ENCODE measurements around the gene NLRP5. TPM values are rescaled to one million over a fixed set of nuclear protein-coding genes. Genes with fewer than 3 reads are reported as not detected.

Gene NLRP5
- total and polyA plus RNA-seq, 2 donors from 2014 or later: not detected

GRCh38 chr19:56098731-56099568 lies 112.4 kb downstream of the NLRP5 start:
- DNase-seq (no peak), FAIRE-seq (no peak)

GRCh38 chr19:56099638-56100539 lies 113.3 kb downstream of the NLRP5 start:
- Histone ChIP-seq H3K4me3 (ENCODE audit: low read length in 3 of 3) (no peak overlapping the region), H3K4me1 (ENCODE audit: control insufficient read depth in 2 of 3, insufficient read depth in 2 of 3, low read depth in 1 of 3, low read length in 3 of 3) (peaks cover 0 to 2% (median 0%) of the 10 kb centered on the region in 3 donors), H3K27ac (ENCODE audit: low read depth in 2 of 2, low read length in 2 of 2) (no peak overlapping the region), H3K9me3 (ENCODE audit: control insufficient read depth in 2 of 3, insufficient read depth in 1 of 3, low read length in 3 of 3) (no peaks in the 10 kb centered on the region), H3K36me3 (ENCODE audit: control insufficient read depth in 2 of 3, insufficient read depth in 3 of 3, low read length in 3 of 3) (peaks cover 0 to 11% (median 2%) of the 10 kb centered on the region in 3 donors), H3K27me3 (ENCODE audit: control insufficient read depth, insufficient read depth, low read length) (no peaks in the 10 kb centered on the region), H3K9ac (ENCODE audit: low read length in 3 of 3) (no peak overlapping the region)
- intact Hi-C loops (cut with DNase I): loop anchor here (10.0 kb wide), 2 partner anchors 55 to 235 kb away; no protein-coding TSS in a partner anchor
- DNase-seq (no peak), FAIRE-seq (no peak)
- no peak for TF ChIP-seq CTCF (IDR thresholded peaks at IDR 0.05; ENCODE audit: borderline replicate concordance, extremely low read depth, insufficient read depth)

More at GRCh38 chr19:56098731-56099568, 112.4 kb downstream of the NLRP5 start:
- no peak overlapping the region for H3K4me3 ChIP-seq (ENCODE audit: low read length in 3 of 3)
- no peak for TF ChIP-seq CTCF (IDR thresholded peaks at IDR 0.05; ENCODE audit: borderline replicate concordance, extremely low read depth, insufficient read depth)
- no peaks in the 10 kb centered on the region for H3K27me3 ChIP-seq (ENCODE audit: control insufficient read depth, insufficient read depth, low read length)
- H3K27ac ChIP-seq (ENCODE audit: low read depth in 2 of 2, low read length in 2 of 2): no peak overlapping the region
- H3K9me3 ChIP-seq (ENCODE audit: control insufficient read depth in 2 of 3, insufficient read depth in 1 of 3, low read length in 3 of 3): no peaks in the 10 kb centered on the region
- intact Hi-C loops (cut with DNase I): loop anchor here (10.0 kb wide), 1 partner anchor 236 kb away; no protein-coding TSS in a partner anchor
- peaks cover 0 to 11% (median 2%) of the 10 kb centered on the region in 3 donors for H3K36me3 ChIP-seq (ENCODE audit: control insufficient read depth in 2 of 3, insufficient read depth in 3 of 3, low read length in 3 of 3)
- H3K4me1 ChIP-seq (ENCODE audit: control insufficient read depth in 2 of 3, insufficient read depth in 2 of 3, low read depth in 1 of 3, low read length in 3 of 3): no peaks in the 10 kb centered on the region
- no peak overlapping the region for H3K9ac ChIP-seq (ENCODE audit: low read length in 3 of 3)

DNA sequence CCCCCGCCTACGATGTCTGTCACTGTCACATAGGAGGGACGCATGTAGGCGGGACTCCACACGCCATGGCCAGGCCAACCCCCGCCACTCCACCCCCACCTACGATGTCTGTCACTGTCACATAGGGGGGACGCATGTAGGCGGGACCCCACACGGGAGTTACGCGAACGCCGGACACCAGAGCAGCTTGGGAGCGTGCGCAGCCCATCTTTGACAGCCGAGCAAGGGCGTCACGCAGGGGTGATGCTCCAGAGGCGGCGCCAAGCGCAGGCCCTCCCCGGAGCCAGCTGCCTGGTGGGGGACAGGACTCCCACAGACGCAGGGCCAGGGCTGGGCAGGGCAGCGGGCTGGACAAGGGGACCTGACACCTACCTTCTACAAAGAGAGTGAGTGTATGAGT lies 114.5 kb downstream of the NLRP5 start:
- no peak for TF ChIP-seq CTCF (IDR thresholded peaks at IDR 0.05; ENCODE audit: borderline replicate concordance, extremely low read depth, insufficient read depth)
- peaks cover 0 to 8% (median 2%) of the 10 kb centered on the region in 3 donors for H3K36me3 ChIP-seq (ENCODE audit: control insufficient read depth in 2 of 3, insufficient read depth in 3 of 3, low read length in 3 of 3)
- no peak for DNase-seq
- H3K9me3 ChIP-seq (ENCODE audit: control insufficient read depth in 2 of 3, insufficient read depth in 1 of 3, low read length in 3 of 3): no peaks in the 10 kb centered on the region
- intact Hi-C loops (cut with DNase I): loop anchor here (10.0 kb wide), 1 partner anchor 54 kb away; no protein-coding TSS in a partner anchor
- no peak overlapping the region for H3K27ac ChIP-seq (ENCODE audit: low read depth in 2 of 2, low read length in 2 of 2)
- H3K9ac ChIP-seq (ENCODE audit: low read length in 3 of 3): no peak overlapping the region
- H3K4me1 ChIP-seq (ENCODE audit: control insufficient read depth in 2 of 3, insufficient read depth in 2 of 3, low read depth in 1 of 3, low read length in 3 of 3): peaks cover 0 to 4% (median 0%) of the 10 kb centered on the region in 3 donors
- H3K4me3 ChIP-seq (ENCODE audit: low read length in 3 of 3): no peak overlapping the region
- no peak for FAIRE-seq
- H3K27me3 ChIP-seq (ENCODE audit: control insufficient read depth, insufficient read depth, low read length): no peaks in the 10 kb centered on the region

Measured in kidney (tissue), 14 donors.